T47D (cell line): ENCODE measurements around the gene SLC12A3.

Experiments used
- DNase-seq, 2 experiments: peaks; one replicate each; pipeline versions ENCODE4 v3.0.0 to v3.0.0-alpha.2; 2011 to 2012; ENCODE audit warnings: low read depth in 1 of 2, low spot score in 1 of 2
- JUND ChIP-seq: IDR thresholded peaks from 2 replicates; pipeline ENCODE4 v1.6.1; 2012; ENCODE audit warnings: low read depth
- in situ Hi-C: cut with HindIII; loops from 2 replicates; pipeline ENCODE4 v1.10.0; 2016; ENCODE audit warnings: low sequenced_read_pairs, low pct_unique_long_range_greater_than_20kb

SLC12A3 gene

GRCh38 chr16:56912746-56913708 is 48.0 kb downstream of the SLC12A3 start:
- DNase-seq, result no peak
- in situ Hi-C loops, result no loop called here
- TF ChIP-seq JUND, result no peak

- DNase-seq, result no peak
- TF ChIP-seq JUND, result no peak
- in situ Hi-C loops, result no loop called here
Measured at GRCh38 chr16:56914896-56915295, 49.9 kb downstream of the SLC12A3 start.

- no peak for DNase-seq
- in situ Hi-C loops, result no loop called here
- no peak for TF ChIP-seq JUND
Measured at GRCh38 chr16:56915336-56916119, 50.5 kb downstream of the SLC12A3 start.

GRCh38 chr16:56916571-56917403 is 51.8 kb downstream of the SLC12A3 start:
- no peak for DNase-seq
- TF ChIP-seq JUND, result no peak
- in situ Hi-C loops, result no loop called here

GRCh38 chr16:56918467-56919012 is 53.5 kb downstream of the SLC12A3 start:
- no peak for TF ChIP-seq JUND
- DNase-seq, result no peak
- in situ Hi-C loops, result no loop called here

GRCh38 chr16:56919099-56919800 is 54.2 kb downstream of the SLC12A3 start:
- TF ChIP-seq JUND, result no peak
- in situ Hi-C loops, result no loop called here
- peak in 1 of 2 experiments; percentile 78 for DNase-seq

- TF ChIP-seq JUND, result no peak
- no peak for DNase-seq
- in situ Hi-C loops, result no loop called here
Measured at GRCh38 chr16:56921571-56921970, 56.6 kb downstream of the SLC12A3 start.

- no peak for TF ChIP-seq JUND
- DNase-seq, result no peak
- in situ Hi-C loops, result no loop called here
Measured at GRCh38 chr16:56923481-56924091, 58.6 kb downstream of the SLC12A3 start.

- DNase-seq, result no peak
- in situ Hi-C loops, result no loop called here
- TF ChIP-seq JUND, result no peak
Measured at GRCh38 chr16:56927471-56927870, 62.5 kb downstream of the SLC12A3 start.

- in situ Hi-C loops, result no loop called here
- no peak for DNase-seq
- no peak for TF ChIP-seq JUND
Measured at GRCh38 chr16:56929639-56930038, 64.6 kb downstream of the SLC12A3 start.
